DMS53 treated with DMSO at 0.1 percent for 48 hours (cell line): ENCODE measurements around the gene OGFOD1.
A peak's percentile ranks its signal among the peaks of the same experiment; 100 is the strongest.
"Not testable (repeated sequence)": the region's sequence is repeated elsewhere in the genome, so short reads cannot be mapped to it uniquely, and the experiment has no call there.

Source experiments
- DNase-seq: peaks from one replicate; lab custom pipeline; 2025; ENCODE audit not compliant: unreplicated experiment; lab: John Stamatoyannopoulos, UW

OGFOD1 gene

DNA sequence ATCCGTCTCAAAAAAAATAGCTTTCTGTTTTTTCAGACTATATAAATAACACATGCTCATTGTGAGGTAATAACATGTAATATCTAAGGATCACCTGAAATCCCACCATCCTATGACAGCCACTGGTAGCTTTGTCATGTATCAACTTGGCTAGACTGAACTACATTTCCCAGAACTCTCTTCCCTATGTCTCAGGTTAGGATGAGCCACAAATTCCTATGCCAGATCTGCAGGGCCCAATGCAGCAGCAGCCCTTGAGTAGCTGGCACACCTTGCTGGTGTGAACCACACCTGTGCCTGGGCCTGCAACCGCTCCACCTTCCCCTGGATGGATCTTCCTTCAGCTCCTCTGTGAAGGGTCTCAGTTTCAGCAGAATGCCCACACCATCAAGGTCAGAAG lies 28.1 kb downstream of the OGFOD1 start:
- no peak for DNase-seq

DNA sequence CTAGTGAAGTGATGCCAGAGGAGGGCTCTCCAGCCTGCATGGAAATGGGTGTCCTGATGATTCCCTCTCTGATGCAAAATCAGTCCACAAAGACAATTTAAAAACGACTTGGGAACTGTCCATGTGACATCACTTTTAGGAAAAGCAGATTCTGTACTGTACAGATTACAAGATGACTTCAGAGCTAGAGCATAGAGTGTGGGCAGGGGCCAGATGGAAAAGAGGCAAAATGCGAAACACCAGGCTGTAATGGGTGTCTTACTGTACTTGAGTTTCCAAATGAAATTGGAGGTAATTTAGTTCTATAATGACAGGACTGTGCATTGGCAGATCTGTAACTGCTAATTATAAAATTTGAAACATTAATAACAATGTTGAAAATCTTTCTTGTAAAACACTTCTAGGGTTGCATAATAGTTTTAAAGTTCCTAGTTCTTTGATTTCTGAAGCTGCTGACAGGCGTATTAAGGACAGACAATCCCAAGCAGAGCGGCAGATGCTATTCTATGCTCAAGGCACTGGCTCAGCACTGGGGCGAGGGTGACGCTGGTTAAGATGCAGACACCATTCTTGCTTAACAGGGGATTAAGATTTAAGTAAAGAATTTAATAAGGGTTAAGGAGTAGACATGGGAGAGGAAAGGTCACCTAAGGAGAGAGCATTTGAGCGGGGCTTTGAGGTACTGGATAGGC lies 29.6 kb downstream of the OGFOD1 start:
- no peak for DNase-seq

DNA sequence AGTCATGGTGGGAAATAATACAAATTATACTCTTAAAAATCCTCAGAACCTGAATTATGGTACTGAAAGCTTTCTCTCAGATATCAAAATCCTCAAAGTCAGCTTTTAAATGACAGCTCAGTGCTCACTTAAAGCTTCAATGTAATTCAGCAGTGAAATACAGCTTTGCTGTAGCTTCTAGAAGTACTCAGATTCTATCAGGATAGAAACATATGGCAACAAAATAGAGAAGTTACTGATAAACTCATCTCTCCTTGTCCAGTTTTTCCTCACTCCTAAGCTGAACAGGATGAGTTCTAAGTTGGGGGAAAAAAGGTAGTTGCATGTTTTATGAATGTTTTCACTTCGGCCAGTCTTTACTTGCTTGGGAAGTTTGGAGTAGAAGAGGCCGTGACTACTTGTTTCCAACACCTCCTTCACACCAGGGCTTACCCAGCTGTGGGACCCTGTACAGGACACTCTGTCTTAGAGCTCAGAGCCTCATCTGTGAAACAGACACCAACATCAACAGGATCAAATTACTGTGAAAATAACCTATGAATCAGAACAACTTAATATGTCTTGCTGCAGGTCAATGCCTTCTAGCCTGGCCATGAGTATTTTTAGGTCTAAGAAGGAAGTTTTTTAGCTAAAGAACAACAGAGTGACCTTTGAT lies 30.2 kb downstream of the OGFOD1 start:
- peak; percentile 62 for DNase-seq

DNA sequence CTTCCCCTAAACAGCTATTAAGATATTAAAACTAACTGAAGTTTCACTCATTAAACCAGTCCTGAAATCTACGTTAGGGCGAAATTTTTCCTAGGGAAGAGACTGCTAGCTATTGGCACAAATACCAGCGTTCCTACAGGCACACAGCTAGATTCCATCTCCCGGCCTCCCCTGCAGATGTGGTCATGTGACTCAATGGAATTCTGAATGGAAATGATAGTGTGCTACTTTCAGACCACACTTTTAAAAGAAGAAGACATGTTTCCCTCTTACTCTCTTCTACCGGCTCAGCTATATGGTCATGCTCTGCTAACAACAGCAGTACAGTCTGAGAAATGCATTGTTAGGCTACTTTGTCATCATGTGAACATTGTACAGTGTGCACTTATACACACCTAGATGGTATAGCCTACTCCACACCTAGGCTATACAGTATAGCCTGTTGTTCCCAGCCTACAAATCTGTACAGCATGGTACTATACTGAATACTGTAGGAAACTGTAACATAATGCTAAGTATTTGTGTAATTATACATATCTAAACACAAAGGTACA lies 31.4 kb downstream of the OGFOD1 start:
- DNase-seq = no peak

DNA sequence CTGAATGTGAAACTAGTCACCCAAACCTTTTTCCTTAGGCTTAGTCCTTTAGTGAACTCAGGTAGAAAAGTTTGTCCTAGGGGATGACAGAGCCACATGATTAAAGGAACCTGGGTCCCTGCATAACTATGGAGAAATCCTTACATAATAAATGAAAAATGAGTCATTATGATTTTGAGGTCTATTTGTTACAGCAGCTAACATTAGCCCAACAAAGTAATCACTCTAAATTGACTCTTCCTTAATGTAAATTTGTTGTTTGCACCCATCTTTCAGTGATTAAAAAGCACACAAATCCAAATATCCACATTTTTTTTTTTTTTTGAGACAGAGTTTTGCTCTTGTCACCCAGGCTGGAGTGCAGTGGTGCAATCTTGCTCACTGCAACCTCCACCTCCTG lies 32.0 kb downstream of the OGFOD1 start:
- no peak for DNase-seq

DNA sequence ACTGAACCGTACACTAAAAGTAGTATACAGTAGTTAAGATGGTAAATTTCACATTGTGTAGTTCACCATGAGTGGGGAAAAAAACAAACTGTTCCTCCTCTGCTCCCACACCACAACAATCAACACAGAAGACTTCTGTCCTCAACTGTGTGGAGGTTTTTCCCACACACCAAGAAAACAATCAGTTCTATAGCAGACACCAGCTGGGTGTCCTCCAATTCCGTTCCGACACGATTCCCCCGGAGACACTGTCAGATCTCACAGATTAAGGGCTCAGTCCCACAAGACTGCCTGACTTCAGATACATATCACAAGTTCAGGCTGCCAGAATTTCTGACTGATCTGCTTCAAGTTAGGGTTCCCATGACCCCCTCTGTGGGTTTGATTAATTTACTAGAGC lies 36.7 kb downstream of the OGFOD1 start:
- no peak for DNase-seq

DNA sequence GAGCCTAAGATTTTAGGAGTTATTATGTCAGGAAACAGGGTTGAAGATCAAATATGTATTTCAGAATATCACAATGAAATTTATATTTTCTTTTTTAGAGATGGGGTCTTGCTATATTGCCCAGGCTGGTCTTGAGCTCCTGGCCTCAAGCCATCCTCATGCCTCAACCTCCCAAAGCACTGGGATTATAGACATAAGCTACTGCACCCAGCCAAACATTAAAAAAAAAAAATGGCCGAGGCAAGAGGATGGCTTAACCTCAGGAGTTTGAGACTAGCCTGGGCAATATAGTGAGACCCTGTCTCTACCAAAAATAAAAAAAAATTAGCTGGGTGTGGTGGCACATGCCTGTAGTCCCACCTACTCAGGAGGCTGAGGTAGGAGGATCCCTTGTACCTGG lies 37.5 kb downstream of the OGFOD1 start:
- not testable (repeated sequence) for DNase-seq

DNA sequence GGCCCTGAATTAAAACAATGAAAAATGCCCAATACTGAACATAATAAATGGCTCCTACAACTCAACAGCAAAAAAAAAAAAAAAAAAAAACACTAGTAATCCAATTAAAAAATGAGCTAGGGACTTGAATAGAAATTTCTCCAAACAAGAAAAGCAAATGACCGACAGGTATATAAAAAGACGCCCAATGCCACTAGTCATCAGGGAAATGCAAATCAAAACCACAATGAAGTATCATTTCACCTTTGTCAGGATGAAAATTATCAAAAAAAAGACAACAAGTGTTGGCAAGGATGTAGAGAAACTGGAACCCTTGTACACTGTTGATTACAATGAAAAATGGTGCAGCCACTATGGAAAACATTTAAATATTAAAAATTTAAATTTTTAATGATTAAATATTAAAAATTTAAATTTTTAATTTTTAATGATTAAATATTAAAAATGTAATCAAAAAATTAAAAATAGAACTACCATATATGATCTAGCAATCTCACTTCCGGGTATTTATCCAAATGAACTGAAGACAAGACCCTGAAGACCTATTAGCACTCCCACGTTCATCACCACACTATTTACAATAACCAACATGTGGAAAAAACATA lies 40.4 kb downstream of the OGFOD1 start:
- no peak for DNase-seq

DNA sequence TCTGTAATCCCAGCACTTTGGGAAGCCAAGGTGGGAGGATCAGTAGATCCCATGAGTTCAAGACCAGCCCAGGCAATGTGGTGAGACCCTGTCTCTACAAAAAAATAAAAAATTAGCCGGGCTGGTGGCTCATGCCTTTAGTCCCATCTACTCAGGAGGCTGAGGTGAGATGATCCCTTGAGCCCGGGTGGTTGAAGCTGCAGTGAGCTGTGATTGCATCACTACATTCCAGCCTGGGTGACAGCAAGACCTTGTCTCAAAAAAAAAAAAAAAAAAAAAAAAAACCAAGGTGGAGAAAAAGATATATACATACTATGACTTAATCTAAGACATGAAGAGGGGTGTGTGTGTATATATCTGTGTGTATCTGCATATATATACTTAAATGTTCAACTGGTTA lies 41.8 kb downstream of the OGFOD1 start:
- DNase-seq = no peak

DNA sequence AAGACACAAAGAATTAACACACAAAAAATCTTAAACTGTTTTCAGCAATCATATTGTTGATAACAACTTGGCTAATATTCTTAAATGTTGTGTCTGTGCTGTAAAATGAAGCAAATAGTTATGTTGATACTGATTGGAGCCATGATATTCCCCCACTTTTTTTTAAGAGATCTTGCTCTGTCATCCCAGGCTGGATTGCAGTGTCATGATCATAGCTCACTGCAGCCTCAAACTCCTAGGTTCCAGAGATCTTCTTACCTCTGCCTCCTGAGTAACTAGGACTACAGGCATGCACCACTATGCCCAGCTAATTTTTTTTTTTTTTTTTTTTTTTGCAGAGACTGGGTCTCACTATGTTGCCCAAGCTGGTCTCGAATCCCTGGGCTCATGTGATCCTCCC lies 42.5 kb downstream of the OGFOD1 start:
- DNase-seq = no peak

DNA sequence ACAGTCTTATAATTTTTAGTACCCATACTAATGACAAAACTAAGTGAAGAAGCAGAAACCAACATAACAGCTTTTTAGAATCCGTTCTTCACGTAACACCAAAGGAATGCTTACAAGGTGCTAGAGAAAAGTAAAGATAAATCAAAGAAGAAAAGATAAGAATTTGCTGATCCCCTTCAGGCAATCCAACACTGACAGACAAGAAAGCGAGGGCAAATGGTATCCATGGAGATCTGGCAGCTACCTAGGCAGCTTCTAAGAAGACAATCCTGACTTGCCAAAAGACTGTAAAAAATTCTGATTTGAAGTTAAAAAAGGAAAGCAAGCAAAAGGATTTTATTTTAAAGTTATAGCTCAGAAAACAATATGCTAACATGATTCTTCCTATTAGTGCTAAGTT lies 53.8 kb downstream of the OGFOD1 start:
- no peak for DNase-seq

DNA sequence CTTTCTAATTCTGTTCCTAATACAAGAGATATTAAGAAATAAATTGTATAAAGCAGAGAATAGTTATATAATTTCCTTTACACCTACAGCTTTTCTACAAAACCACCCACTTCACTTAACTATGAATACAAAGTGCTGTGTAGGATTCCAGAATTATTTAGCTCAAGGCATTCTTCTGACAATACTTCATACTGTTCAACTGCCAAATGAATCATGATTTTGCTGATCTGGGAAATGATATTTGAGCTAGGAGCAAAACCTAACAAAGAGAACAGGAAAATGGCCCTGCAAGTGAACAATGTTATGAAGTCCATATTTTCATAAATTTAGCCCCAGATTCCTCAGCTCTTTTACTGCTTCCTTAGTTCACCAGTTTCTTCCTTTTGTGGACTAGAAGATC lies 55.6 kb downstream of the OGFOD1 start:
- no peak for DNase-seq

DNA sequence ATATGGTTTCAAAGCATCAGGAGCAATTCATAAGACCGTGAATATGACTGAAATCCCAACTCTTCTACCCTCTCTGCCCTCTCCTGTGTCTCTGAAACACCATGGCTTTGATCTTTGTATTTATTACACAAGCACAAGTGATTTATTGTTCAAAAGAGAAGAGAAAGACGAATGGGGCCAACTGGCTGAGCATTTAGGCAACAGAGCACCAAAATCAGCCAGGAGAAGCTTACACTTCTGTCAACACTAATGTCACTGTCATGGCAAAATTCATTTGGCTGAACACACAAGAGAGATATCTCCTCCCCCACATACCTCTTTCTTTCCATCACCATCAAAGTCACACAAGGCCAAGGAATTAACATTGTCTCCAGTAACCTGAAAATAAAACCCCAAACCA lies 59.2 kb downstream of the OGFOD1 start:
- DNase-seq = no peak

DNA sequence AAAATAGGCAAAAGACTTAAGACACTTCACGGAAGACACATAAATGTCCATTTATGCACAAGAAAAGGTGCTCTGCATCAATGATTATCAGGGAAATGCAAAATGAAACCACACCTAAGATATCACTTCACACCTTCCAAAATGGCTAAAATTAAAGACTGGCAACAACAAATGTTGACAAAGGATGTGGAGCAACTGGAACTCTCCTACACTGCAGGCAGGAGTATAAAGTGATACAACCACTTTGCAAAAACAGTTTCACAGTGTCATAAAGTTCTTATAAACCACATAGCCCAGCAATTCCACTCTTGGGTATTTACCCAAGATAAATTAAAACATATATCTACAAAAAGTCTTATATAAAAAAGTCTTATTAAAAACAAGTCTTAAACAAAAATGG lies 60.7 kb downstream of the OGFOD1 start:
- no peak for DNase-seq

DNA sequence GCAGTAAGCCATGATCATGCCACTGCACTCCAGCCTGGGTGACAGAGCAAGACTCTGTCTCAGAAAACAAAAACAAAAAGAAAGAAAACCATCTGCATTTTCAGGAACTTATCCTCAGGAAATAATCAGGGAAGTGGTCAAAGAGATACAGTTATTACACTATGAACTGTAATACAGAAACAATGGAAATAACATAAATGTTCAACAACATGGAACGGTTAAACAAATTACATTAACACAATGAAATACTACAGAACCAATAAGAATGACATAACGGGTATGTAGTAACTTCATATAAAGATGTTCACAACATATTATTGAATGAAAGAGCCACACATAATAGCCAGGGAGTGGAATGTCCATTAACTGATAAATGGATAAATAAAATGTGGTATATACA lies 61.7 kb downstream of the OGFOD1 start:
- DNase-seq = no peak

DNA sequence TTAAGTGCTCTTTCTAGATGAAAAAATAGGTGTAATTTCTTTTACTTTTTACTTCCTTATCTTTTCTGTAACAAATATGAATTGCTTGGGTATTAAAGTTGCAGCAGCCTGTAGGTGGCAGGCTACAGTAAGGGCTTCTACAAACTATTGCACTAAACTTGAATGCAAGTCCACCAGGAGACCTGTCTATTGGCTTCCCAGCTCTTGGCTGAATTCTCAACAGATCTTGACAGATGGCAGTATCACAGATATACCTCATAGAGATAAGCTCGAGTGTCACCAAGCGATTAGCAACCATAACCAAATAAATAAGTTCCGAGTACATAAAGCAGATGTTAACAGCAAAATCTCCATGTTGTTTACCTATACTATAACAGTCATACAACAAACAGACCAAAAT lies 62.6 kb downstream of the OGFOD1 start:
- DNase-seq = peak; percentile 85

DNA sequence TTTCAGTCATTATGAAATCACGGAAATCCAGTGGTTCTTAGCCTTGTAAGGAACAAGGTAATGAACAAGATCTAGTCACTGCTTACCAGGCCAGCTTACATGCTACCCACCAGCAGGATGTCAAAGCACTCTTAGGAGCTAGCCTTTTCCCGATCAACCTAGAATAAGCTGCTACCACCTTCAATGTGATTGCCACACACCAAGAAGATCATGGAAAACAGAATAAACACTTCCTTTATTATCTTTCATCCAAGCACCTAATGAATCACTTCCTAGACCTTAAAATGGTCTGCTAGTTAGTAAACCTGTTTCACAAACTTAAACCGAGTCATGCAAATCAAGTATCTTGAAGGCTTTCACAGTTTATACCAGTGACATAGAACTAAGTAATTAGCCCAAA lies 63.5 kb downstream of the OGFOD1 start:
- DNase-seq = no peak

DNA sequence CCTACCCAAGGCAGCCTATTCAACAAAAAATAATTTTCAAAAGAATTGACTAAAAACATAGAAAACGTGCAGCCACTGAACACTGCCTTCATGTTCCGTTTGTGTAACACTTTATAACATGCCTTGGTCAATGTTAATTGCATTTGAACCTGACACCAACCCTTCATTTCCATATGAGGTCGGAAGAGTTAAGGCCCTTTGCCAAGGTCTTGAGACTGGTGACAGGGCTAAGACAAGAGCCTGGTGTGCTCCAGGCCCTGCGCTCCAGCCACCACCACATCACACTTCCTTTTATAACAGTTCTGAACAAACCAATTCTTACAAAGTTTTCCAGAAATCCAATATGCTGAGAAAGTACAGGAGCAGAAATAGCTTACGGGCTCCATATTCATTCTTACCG lies 64.3 kb downstream of the OGFOD1 start:
- no peak for DNase-seq

DNA sequence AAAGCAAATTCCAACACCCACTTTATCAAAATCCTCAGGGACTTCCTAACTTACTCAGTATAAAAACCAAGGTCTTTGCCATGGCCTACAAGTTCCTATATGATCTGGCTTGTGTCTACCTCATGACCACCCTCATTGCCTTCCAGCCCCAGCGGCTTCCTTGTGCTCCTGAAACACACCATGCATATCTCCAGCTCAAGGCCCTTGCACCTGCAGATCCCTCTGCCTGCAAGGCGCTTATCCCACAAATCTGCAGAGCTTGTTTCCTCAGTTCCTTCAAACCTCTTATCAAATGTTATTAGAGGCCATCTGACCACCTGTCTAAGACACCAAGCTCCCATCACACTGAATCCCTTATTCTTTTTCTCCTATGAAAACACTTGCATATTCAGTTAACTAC lies 65.9 kb downstream of the OGFOD1 start:
- no peak for DNase-seq

DNA sequence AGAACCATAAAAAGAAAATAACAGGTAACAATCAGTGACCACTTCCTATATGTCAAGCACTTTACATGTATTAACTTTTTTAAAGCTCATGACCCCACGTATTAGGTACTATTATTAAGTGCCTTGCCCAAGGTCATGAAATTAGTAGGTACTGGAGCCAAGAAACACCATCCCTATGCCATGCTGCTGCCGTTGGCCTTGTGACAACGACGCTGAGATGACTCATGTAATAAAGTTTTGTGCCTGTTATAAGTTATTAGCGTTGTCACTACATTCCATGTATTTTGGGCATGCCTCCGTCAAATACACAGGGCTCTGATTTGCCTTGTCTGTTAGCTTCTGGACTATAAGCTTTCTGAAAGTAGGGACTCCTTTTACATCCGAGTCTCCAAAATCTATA lies 67.1 kb downstream of the OGFOD1 start:
- no peak for DNase-seq

DNA sequence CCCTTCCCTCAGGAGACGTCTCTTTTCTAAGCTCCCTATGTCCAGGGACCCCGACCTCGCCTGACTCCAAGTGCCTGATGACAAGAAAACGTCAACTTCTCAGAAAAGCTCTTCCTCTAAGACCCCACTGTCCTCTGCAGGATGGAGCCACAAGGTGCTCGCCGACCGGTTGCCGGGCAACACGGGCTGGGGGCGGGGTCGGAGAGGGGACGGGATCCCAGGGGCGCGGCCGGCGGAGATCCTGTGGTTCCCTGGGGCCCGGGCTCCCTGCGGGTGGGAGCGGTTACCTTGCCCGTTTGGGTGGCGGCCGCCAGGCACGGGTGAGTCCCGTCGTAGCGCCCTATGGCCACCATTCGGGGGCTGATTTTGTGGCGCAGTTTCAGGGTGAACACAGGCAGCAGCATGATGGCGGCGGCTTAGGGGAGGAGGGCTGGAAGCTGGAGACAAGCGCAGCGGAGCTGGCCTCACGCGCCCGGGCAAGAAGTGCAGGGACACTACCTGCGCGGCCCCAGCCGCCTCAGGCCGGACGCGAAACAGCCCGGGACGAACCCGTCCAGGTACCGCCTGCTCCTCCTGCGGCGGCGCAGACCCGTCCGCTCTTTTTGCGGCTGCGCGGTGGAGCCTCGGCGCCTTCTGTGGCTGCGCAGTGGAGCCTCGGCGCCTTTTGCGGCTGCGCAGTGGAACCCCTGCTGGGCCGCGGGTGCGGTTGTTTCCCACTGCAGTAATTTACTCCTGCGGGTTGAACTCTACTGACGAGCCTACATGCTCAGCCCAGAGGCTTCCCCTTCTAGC lies 68.3 kb downstream of the OGFOD1 start, which contains the start of gene BBS2:
BBS2 (minus strand) TSS at position 566 of the 792 bp plus-strand sequence; CDS start at position 404, 162 bp downstream.
- peak; percentile 84 for DNase-seq

DNA sequence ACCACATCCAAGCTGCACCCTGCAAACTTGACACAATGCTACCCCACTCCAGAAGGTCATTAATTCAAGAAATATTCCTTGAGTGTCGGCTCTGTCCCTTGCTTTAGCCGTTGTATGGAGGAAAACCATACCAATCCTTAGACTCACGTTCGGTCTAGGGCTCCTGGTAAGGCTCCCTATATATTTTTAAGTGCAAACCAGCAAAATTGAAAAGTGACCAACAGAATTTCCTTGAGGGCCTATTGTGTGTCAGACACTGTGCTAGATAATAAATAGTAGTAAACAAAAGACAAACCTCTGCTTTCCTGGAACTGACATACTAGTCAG lies 68.9 kb downstream of the OGFOD1 start:
- DNase-seq = no peak
